Skeletal muscle tissue (tissue), 4 donors: Measurements from ENCODE around the gene NOS1. TPM values are rescaled to one million over a fixed set of nuclear protein-coding genes. Genes with fewer than 3 reads are reported as not detected.
"Not testable (repeated sequence)": the region's sequence is repeated elsewhere in the genome, so short reads cannot be mapped to it uniquely, and the experiment has no call there.

ENCODE experiments used
- H3K27ac ChIP-seq: one replicate; pipeline ENCODE4 v1.7.0; 2013; ENCODE audit warnings: mild to moderate bottlenecking, low read depth, low read length, inconsistent platforms
- H3K27me3 ChIP-seq, 3 donors: one replicate each; pipeline ENCODE4 v1.7.0; 2013; ENCODE audit warnings: low read length in 3 of 3; ENCODE audit not compliant: control insufficient read depth in 3 of 3, insufficient read depth in 3 of 3
- H3K36me3 ChIP-seq, 3 donors: one replicate each; pipeline ENCODE4 v1.7.0; 2013; ENCODE audit warnings: low read length in 3 of 3; ENCODE audit not compliant: control insufficient read depth in 3 of 3, insufficient read depth in 3 of 3
- H3K4me1 ChIP-seq, 3 donors: one replicate each; pipeline ENCODE4 v1.7.0; 2013; ENCODE audit warnings: low read length in 3 of 3, mild to moderate bottlenecking in 3 of 3; ENCODE audit not compliant: control insufficient read depth in 3 of 3, insufficient read depth in 3 of 3
- H3K4me3 ChIP-seq, 3 donors: one replicate each; pipeline ENCODE4 v1.7.0; 2013; ENCODE audit warnings: low read length in 3 of 3
- H3K9ac ChIP-seq, 3 donors: one replicate each; pipeline ENCODE4 v1.7.0; 2013; ENCODE audit warnings: low read length in 3 of 3, mild to moderate bottlenecking in 3 of 3, moderate library complexity in 2 of 3, low read depth in 1 of 3
- H3K9me3 ChIP-seq, 3 donors: one replicate each; pipeline ENCODE4 v1.7.0; 2013; ENCODE audit warnings: low read length in 3 of 3; ENCODE audit not compliant: control insufficient read depth in 3 of 3
- total RNA-seq: library from RNA; depleted of rRNA; stranded (reverse); fragments of >200 nt; gene quantifications from one replicate; pipeline ENCODE4 v1.2.3, GENCODE V29; 2014
- donor health status: Osteomylitis.

Gene NOS1
- total RNA-seq, 1 donor from 2014 or later: 0.52 TPM

DNA sequence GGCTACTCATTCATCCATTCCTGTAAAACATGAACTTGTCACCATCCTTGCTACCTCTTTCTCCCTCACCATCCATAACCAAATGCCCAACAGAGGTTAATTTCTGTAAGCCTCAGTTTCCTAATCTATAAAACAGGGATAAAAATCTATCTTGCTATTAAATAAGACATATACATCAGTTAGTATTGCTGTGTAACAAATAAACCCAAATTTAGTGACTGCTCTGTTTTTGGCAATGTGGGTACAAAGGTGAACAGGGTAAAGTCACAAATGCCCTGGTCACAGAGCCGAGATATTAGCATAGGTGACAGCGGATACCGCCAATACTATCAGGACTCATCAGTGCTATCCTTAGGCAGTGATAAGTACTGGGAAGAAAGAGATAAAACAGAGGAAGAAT lies 167.5 kb downstream of the NOS1 start:
- Histone ChIP-seq H3K36me3 (no peaks in the 10 kb centered on the region), H3K4me3 (no peak overlapping the region), H3K27me3 (no peaks in the 10 kb centered on the region), H3K4me1 (peaks cover 6 to 13% (median 7%) of the 10 kb centered on the region in 3 donors), H3K9me3 (peaks cover 0 to 4% (median 2%) of the 10 kb centered on the region in 3 donors), H3K9ac (no peak overlapping the region), H3K27ac (no peak overlapping the region)

DNA sequence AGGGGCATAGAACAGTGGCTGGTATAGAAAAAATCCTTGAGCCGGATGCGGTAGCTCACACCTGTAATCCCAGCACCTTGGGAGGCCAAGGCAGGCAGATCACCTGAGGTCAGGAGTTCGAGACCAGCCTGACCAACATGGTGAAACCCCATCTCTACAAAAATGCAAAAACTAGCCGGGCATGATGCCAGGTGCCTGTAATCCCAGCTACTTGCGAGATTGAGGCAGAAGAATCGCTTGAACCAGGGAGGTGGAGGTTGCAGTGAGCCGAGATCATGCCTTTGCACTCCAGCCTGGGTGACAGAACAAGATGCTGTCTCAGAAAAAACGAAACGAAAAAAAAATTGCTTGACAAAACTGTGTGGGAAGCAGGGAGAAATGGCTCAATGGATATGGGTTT lies 168.8 kb downstream of the NOS1 start:
- H3K4me3 ChIP-seq, H3K9me3 ChIP-seq, H3K27ac ChIP-seq, H3K36me3 ChIP-seq, H3K27me3 ChIP-seq, H3K9ac ChIP-seq: not testable (repeated sequence)
- peaks cover 7 to 16% (median 9%) of the 10 kb centered on the region in 3 donors for H3K4me1 ChIP-seq

DNA sequence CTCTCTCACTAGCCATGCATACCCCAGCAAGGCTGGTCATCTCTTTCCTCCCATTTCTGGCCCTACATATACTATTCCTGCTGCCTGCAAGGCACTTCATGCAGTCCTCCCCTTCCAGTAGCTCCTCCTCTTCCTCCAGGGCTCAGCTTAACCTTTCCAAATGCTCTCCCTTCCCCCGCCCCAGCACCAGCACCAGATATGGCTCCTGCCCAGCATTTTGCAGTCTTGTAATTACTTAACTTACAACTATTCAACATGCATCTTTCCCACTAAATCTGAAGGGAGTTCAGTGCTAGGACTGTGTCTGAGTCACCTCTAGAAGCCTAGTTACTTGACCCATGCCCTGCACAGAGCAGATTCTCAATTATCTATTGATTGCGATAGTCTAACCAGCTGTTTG lies 169.4 kb downstream of the NOS1 start:
- Histone ChIP-seq H3K9me3 (peaks cover 0 to 4% (median 2%) of the 10 kb centered on the region in 3 donors), H3K4me3 (no peak overlapping the region), H3K27me3 (no peaks in the 10 kb centered on the region), H3K4me1 (peaks cover 7 to 16% (median 9%) of the 10 kb centered on the region in 3 donors), H3K27ac (no peak overlapping the region), H3K36me3 (peaks cover 0 to 3% (median 3%) of the 10 kb centered on the region in 3 donors), H3K9ac (no peak overlapping the region)

DNA sequence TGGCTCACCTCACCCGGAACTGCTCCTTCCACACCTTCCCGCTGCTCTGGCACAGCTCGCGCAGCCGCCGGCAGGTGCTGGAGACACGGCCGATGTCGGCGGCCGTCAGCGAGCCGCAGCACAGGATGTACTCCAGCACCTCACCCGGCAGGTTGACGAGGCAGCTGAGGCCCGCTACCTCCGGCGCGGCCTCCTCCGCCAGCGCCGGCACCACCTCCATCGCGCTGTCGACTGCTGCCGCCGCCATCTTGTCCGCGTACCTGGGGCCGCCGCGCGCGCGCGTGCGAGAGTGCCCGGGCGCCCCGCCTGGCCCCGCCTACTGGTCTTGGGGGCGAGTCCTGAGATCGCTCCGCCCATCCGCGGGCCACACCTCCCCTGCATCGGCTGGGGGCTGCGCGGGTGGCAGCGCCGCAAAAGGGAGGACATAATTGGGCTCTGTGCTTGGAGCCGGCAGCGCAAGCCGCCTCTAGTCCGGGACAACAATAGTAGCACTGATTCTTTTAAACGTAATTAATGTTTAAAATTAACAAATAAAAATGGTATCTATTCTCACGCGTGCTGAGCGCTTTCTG lies 171.1 kb downstream of the NOS1 start, which contains the start of gene FBXO21:
Gene FBXO21 (minus strand): TSS at position 261 of the 572 bp plus-strand sequence. CDS start 14 bp downstream, at position 247.
- Histone ChIP-seq H3K27me3 (no peaks in the 10 kb centered on the region), H3K4me1 (peaks cover 7 to 16% (median 9%) of the 10 kb centered on the region in 3 donors), H3K9ac (peak within 1 kb of the TSS; percentile 81 to 89 (median 81)), H3K27ac (peak within 1 kb of the TSS; percentile 68), H3K36me3 (peaks cover 0 to 6% (median 3%) of the 10 kb centered on the region in 3 donors), H3K4me3 (peak within 1 kb of the TSS; percentile 84 to 96 (median 93)), H3K9me3 (peaks cover 0 to 4% (median 2%) of the 10 kb centered on the region in 3 donors)

DNA sequence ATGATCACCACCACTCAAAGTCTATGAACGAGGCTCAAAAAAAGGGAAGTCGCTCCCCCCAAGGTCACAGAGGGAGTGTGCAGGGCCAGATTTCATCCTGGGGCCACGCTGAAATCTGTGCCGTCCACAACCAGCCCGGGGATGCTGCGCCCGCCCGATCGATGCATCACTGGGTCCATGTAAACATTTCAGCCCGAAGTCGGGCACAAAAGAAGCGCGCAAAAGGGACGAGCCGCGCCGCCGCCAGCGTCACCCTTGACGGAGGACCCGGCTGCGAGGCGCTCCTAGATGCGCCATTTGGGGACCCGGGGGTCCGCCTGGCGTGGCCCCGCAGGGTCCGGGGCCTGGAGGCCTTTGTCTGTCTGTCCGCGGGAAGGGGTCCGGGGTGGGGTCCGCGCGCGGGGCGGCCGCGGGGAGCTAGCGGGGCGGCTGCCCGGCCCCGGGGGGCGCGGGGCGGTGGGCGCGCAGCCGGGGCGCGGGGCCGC lies 171.7 kb downstream of the NOS1 start:
- peaks cover 7 to 17% (median 9%) of the 10 kb centered on the region in 3 donors for H3K4me1 ChIP-seq
- H3K9me3 ChIP-seq: peaks cover 0 to 4% (median 2%) of the 10 kb centered on the region in 3 donors
- H3K27ac ChIP-seq: peak overlapping the region; percentile 68
- peak overlapping the region; percentile 81 to 89 (median 81) for H3K9ac ChIP-seq
- peaks cover 0 to 11% (median 3%) of the 10 kb centered on the region in 3 donors for H3K36me3 ChIP-seq
- H3K4me3 ChIP-seq: peak overlapping the region; percentile 84 to 96 (median 93)
- H3K27me3 ChIP-seq: no peaks in the 10 kb centered on the region

DNA sequence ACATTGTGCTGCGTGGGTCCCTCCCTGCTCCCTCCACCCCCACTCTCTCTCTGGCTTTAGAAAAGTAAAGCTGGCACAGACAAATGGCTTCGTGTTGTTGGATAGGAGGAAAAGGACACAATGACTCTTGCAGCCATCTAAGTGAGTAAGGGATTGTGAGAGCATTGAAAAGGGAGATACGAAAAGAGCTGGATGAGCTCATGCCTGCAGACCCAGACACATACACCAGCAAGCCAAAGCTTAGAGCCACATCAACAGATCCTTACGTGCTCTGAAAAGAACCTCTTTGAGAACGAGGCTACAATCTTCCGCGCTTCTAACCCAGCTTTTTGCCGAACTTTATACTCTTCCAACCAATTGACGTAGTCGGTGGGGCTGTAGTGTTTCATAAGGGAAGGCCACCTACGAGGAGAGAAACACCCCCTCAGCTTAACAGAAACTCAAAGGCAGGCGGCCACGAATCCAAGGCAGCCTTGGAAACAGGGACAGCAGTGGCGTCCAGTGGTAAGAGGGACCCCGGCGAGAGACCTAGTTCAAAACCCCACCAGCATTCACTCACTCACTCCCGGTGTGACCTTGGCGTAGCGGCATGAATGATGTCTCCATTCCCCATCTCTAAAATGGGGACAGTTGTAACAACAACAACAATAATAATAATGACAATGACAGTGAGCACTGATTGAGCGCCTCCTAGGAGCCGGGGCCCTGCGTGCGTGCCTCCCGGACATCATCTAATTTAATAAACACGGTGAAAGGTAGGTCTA lies 172.3 kb downstream of the NOS1 start:
- H3K9me3 ChIP-seq: peaks cover 0 to 4% (median 2%) of the 10 kb centered on the region in 3 donors
- H3K4me1 ChIP-seq: peaks cover 7 to 19% (median 9%) of the 10 kb centered on the region in 3 donors
- no peaks in the 10 kb centered on the region for H3K27me3 ChIP-seq
- peak overlapping the region; percentile 63 to 89 (median 74) for H3K9ac ChIP-seq
- peak overlapping the region; percentile 84 to 96 (median 93) for H3K4me3 ChIP-seq
- H3K36me3 ChIP-seq: peaks cover 0 to 15% (median 3%) of the 10 kb centered on the region in 3 donors
- H3K27ac ChIP-seq: peak overlapping the region; percentile 68

DNA sequence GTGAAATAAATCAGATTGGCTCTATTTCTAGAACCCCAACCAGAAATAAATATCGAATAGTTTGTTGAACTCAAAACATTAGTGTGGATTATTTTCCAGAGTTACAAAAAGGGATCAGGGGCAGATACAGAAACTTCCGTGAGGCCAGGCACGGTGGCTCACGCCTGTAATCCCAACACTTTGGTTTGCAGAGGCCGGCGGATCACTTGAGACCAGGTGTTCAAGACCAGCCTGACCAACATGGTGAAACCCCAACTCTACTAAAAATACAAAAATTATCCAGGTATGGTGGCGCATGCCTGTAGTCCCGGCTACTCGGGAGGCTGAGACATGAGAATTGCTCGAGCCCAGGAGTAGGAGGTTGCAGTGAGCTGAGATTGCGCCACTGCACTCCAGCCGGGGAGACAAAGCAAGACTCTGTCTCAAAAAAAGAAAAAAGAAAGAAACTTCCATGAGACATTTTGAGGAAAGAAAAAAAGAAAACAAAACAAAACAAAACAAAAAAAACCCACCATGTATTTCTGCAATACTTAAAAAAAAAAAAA lies 173.2 kb downstream of the NOS1 start:
- peaks cover 7 to 19% (median 9%) of the 10 kb centered on the region in 3 donors for H3K4me1 ChIP-seq
- no peaks in the 10 kb centered on the region for H3K9me3 ChIP-seq
- H3K9ac ChIP-seq: no peak overlapping the region
- H3K27ac ChIP-seq: no peak overlapping the region
- H3K4me3 ChIP-seq: no peak overlapping the region
- H3K27me3 ChIP-seq: no peaks in the 10 kb centered on the region
- peaks cover 0 to 20% (median 3%) of the 10 kb centered on the region in 3 donors for H3K36me3 ChIP-seq

DNA sequence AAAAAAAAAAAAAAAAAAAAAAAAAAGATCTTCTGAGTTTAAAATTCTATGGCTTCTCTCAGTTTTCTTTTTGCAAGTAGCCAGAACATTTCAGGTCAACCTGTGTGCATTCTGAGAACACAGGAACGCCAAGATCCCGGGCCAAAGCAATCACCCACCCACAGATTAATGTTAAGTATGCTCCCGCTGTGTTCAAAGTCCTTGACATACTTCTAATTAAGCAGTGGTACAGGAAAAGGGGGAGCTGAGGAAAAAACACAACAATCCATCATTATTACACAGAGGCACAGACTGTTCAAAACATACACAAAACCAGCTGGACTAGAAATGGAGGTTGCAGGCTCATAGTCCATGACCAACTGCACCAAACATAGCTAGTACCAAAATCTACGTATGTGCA lies 174.0 kb downstream of the NOS1 start:
- no peak overlapping the region for H3K9ac ChIP-seq
- H3K36me3 ChIP-seq: peaks cover 0 to 20% (median 3%) of the 10 kb centered on the region in 3 donors
- H3K27ac ChIP-seq: no peak overlapping the region
- H3K4me3 ChIP-seq: no peak overlapping the region
- H3K4me1 ChIP-seq: peaks cover 7 to 19% (median 9%) of the 10 kb centered on the region in 3 donors
- no peaks in the 10 kb centered on the region for H3K9me3 ChIP-seq
- no peaks in the 10 kb centered on the region for H3K27me3 ChIP-seq

DNA sequence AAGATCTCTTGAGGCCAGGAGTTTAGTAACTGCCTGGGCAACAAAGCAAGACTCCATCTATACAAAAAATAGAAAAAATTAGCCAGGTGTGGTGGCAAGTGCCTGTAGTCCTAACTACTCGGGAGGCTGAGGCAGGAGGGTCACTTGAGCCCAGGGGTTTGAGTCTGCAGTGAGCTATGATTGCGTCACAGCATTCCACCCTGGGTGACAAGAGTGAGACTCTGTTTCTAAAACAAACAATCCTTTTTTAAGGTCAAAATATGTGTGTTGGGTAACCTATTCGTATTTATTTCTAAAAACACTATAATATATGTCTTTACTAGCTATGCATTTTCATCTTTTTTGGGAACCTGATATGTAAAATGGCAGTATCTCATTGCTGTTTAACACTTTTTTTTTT lies 178.6 kb downstream of the NOS1 start:
- Histone ChIP-seq H3K4me1 (peaks cover 0 to 10% (median 9%) of the 10 kb centered on the region in 3 donors), H3K9ac (no peak overlapping the region), H3K27me3 (no peaks in the 10 kb centered on the region), H3K36me3 (peaks cover 3 to 34% (median 11%) of the 10 kb centered on the region in 3 donors), H3K4me3 (no peak overlapping the region), H3K9me3 (no peaks in the 10 kb centered on the region), H3K27ac (no peak overlapping the region)
